ENCODE data around the gene PLPP6.

Gene PLPP6

DNA sequence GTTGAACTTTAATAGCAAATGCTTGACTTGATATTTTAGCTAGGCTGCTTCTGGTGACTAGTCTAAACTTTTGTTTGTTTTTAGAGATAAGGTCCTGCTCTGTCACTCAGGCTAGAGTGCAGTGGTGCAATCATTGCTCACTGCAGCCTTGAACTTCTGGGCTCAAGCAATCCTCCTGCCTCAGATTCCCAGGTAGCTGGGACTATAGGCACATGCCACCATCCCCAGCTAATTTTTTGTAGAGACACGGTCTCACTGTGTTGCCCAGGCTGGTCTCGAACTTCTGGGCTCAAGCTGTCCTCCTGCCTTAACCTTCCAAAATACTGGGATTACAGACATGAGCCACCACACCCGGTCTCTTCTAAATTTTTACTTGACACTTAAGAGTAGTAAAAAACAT lies 38.0 kb downstream of the PLPP6 start:
- no peak for DNase-seq (ENCODE audit: low spot score)

DNA sequence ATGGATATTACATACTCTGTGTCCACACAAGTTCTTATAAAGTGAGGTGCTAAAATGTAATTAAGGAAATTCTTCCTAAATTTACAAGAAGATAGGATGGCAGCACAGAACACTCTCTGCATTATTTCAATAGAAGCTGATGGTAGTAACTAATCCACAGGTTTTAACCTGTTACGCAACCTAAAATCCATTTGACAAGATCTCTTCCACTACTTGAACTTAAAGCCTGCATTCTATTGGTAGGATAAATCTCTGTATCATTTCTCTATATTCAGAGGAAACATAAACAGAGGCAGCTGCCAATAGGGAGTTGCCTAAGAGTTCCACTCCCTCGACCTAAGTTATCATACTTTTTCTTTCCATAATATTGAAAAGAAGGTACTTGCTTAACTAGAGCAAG lies 38.8 kb downstream of the PLPP6 start:
- DNase-seq (ENCODE audit: low spot score): no peak

DNA sequence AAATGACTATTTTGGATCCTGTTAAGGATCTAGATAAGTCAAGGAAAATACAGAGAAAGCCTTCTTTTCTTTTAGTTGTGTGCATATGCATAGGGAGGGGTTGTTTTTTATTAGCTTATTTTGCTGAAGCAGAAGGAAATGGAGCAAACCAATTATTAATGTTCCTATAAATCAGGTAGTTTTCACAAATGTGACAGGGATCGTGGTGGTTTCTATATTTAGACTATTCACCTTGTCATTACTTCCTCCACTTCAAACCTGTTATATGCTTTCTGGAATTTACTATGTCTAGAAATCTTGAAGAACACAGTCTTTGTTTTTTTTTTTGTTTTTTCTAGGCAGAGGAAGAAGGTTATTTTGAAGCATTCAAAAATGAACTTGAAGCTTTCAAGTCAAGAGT lies 39.4 kb downstream of the PLPP6 start:
- no peak for DNase-seq (ENCODE audit: low spot score)

DNA sequence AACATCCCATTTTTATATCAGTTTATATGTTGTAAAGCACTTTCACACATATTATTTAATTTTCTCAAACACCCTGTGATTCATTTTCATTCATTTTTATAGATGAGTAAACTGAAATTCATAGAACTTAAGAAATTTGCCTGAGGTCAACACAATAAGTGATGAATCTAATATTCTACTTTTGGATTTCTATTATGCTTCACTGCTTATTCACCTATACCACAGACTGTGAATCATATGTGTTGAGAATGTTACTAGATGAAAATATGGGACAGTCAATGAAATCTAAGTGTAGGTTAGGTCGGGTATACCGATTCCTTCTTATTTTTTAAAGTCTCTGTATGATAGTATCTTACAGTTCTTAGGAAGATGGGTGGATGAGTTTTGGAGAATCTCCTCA lies 42.0 kb downstream of the PLPP6 start:
- DNase-seq (ENCODE audit: low spot score): no peak

DNA sequence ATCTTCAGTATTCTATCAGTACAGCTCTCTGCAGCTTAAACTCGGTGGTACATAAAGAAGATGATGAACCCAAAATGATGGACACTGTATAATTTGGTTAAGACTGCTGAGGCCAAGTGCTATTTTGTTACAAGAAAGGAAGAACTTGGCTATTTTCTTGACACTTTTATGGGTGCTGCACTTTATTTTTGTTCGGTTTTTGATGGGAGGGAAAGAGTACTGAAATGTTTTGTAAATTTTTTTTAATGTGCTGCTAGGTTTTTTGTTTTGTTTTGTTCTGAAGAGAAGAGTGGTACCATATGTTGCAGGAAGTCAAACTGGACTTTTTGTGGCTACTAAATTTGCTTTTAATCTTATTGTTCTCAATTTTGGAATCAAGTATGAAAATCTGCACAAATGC lies 43.9 kb downstream of the PLPP6 start:
- no peak for DNase-seq (ENCODE audit: low spot score)

DNA sequence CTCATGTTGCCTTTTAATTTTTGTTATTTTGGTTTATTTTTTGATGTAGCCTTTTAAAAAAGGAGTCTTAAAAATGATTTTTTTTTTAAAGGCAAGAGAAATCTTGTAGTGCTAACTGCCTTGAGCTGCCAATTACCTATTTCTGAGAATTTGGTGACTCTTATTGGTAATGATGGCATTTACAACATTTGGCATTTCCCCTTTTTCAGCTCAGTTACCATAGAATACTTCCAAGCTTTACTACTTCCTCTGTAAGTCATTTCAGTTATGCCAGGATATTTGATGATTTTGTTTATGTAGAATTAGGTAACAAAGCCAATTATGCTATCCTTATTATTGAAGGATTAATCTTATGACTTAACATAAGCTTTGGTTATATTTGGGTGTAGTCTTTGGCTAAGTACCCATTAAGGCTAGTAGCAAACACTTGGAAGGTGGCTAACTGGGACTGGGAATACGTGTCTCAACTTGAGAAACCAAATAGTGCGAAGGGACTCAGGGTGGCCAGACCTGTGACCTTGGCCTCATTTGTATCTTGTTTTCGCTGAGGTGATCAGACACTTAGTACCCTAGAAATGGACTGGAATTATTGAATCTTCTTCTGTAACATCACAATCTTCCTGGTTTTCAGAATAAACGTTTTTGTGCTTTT lies 45.0 kb downstream of the PLPP6 start:
- no peak for DNase-seq (ENCODE audit: low spot score)

DNA sequence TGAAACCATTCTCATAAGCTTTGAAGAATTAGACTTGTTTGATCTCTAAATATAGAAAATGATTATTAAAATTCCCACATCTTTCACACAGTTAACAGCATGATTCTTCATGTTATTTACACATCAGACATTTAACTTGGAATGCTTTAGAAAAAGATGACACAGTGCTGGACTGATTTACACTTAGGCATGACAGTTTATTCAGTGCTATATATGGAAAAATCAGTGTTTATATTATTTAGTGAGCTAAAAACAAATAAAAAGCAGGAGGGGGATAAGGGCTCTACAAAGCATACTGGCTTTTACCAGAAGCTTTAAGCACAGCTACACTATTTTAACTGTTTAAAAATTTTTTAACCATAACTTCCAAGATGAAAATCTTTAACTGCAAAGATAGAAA lies 47.3 kb downstream of the PLPP6 start:
- no peak for DNase-seq (ENCODE audit: low spot score)

DNA sequence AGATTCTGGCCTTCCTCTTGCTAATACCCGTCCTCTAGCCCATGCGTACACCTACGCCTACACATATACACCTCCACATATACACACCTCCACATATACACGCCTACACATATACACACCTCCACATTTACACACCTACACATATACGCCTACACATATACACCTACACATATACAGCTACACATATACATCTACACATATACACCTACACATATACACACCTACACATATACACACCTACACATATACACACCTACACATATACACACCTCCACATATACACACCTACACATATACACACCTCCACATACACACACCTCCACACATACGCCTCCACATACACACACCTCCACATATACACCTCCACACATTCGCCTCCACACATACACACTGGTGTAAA lies 51.8 kb downstream of the PLPP6 start:
- no peak for DNase-seq (ENCODE audit: low spot score)

DNA sequence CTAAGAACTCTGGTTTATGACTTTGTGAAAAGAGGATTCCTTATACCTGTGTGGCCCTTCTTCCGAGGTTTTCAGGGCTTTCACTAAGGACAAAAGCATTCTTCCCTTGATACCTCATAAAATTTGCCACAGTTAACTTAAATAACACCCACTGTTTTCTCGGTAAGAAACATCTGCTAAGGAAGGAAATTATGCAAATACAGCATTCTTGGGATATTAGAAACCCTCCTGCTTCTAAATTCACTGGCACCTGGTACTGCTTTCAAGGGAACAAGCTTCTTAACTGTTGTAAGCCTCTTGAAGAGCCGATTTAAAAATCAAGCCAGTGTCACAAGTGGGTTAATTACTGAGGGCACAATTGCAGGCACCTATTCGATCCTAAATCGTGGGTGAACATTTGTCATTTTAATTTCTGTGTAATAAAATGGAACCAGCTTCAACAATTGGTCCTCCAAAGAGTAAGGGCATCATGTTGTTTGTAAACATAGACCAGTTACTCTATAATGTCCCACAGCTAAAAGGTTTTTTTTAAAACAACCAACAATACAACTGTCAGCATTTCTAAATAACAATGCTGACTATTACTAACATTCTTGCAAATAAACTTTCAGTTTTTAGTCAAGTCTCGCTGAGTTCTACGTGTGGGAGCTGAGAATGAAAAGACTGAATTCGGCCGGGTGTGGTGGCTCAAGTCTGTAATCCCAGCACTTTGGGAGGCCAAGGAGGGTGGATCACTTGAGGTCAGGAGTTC lies 52.3 kb downstream of the PLPP6 start:
- DNase-seq (ENCODE audit: low spot score): no peak

Measured in HuH-7.5 (cell line).